GM23338 (cell line): ENCODE data around the gene PCDHA7. TPM values are rescaled to one million over a fixed set of nuclear protein-coding genes. Genes with fewer than 3 reads are reported as not detected.
A peak's percentile ranks its signal among the peaks of the same experiment; 100 is the strongest.

Experiments
- ATAC-seq: fragments of 200-7000 bp; cut with Tn5 transposase; 3 replicates; pipeline ENCODE4 v1.9.1; 2020
- DNase-seq: peaks from one replicate; pipeline ENCODE4 v3.0.0-alpha.2; 2015; ENCODE audit warnings: low spot score
- H2AFZ ChIP-seq: fragments of 200-600 bp; sonication (generic); 2 replicates; pipeline ENCODE4 v1.8.0; 2016; ENCODE audit warnings: antibody characterized with exemption, mild to moderate bottlenecking, moderate library complexity
- H3F3A ChIP-seq: fragments of 200-600 bp; sonication (generic); replicated peaks from 2 replicates; pipeline ENCODE4 v1.8.0; 2017; ENCODE audit warnings: antibody characterized with exemption, mixed run types, low read depth
- H3K27ac ChIP-seq: fragments of 200-600 bp; sonication (generic); 2 replicates; pipeline ENCODE4 v1.6.1; 2016; ENCODE audit warnings: low read depth
- H3K27me3 ChIP-seq: fragments of 200-600 bp; sonication (generic); 2 replicates; pipeline ENCODE4 v1.8.0; 2016; ENCODE audit warnings: mild to moderate bottlenecking, mixed run types, moderate library complexity; ENCODE audit not compliant: insufficient read depth
- H3K36me3 ChIP-seq: fragments of 200-600 bp; sonication (generic); 2 replicates; pipeline ENCODE4 v1.8.0; 2016; ENCODE audit warnings: mild to moderate bottlenecking; ENCODE audit not compliant: insufficient read depth
- H3K4me1 ChIP-seq: fragments of 200-600 bp; sonication (generic); 2 replicates; pipeline ENCODE4 v1.8.0; 2016; ENCODE audit warnings: mild to moderate bottlenecking, moderate library complexity; ENCODE audit not compliant: insufficient read depth
- H3K4me2 ChIP-seq: fragments of 200-600 bp; sonication (generic); 2 replicates; pipeline ENCODE4 v1.7.1; 2017; ENCODE audit warnings: mixed run types
- H3K4me3 ChIP-seq: fragments of 200-600 bp; sonication (generic); 2 replicates; pipeline ENCODE4 v1.6.1; 2016; ENCODE audit warnings: mixed run types
- H3K79me2 ChIP-seq: fragments of 200-600 bp; sonication (generic); replicated peaks from 2 replicates; pipeline ENCODE4 v1.8.0; 2017; ENCODE audit warnings: mild to moderate bottlenecking; ENCODE audit not compliant: insufficient read depth
- H3K9me2 ChIP-seq: fragments of 200-600 bp; sonication (generic); 2 replicates; pipeline ENCODE4 v1.8.0; 2017; ENCODE audit not compliant: insufficient read depth
- H4K20me1 ChIP-seq: fragments of 200-600 bp; sonication (generic); replicated peaks from 2 replicates; pipeline ENCODE4 v1.8.0; 2017; ENCODE audit warnings: mild to moderate bottlenecking; ENCODE audit not compliant: insufficient read depth
- H3K27ac Mint-ChIP-seq: 2 replicates; pipeline ENCODE4 v1.8.0; 2020; ENCODE audit warnings: inconsistent platforms, mild to moderate bottlenecking, moderate library complexity, mixed read lengths
- H3K27me3 Mint-ChIP-seq: 3 replicates; pipeline ENCODE4 v1.8.0; 2022; ENCODE audit warnings: low read depth, mild to moderate bottlenecking, moderate library complexity, mixed read lengths, inconsistent platforms; ENCODE audit not compliant: insufficient read depth, poor library complexity
- H3K36me3 Mint-ChIP-seq: 3 replicates; pipeline ENCODE4 v1.8.0; 2021; ENCODE audit warnings: low read depth, mild to moderate bottlenecking, inconsistent platforms, moderate library complexity, mixed read lengths
- H3K4me1 Mint-ChIP-seq: 3 replicates; pipeline ENCODE4 v1.8.0; 2020; ENCODE audit warnings: mild to moderate bottlenecking, inconsistent platforms, mixed read lengths
- H3K4me3 Mint-ChIP-seq: 3 replicates; pipeline ENCODE4 v1.8.0; 2021; ENCODE audit warnings: moderate library complexity, mild to moderate bottlenecking, inconsistent platforms, mixed read lengths
- H3K9me3 Mint-ChIP-seq: 3 replicates; pipeline ENCODE4 v1.8.0; 2020; ENCODE audit warnings: moderate library complexity, mild to moderate bottlenecking, inconsistent platforms, mixed read lengths
- STAT1 ChIP-seq: IDR thresholded peaks from one replicate; pipeline ENCODE4 v1.6.1; 2016; ENCODE audit warnings: antibody characterized with exemption; ENCODE audit not compliant: unreplicated experiment
- ZNF331 ChIP-seq: fragments of 250-450 bp; sonication (Bioruptor Pico); IDR thresholded peaks from 2 replicates; pipeline ENCODE4 v1.5.0; 2020; ENCODE audit warnings: low read depth, mild to moderate bottlenecking, moderate library complexity
- long read RNA-seq: library from polyadenylated mRNA; unstranded; transcript quantifications from one replicate; pipeline ENCODE4 v2.0.0, GENCODE V29; 2020; ENCODE audit not compliant: unreplicated experiment
- polyA plus RNA-seq: library from polyadenylated mRNA; unstranded; fragments of >200 nt; fragmentation: Nextera tagmentation; extraction: Ambion mirVana; gene quantifications from 2 replicates; pipeline ENCODE4 v1.2.1, GENCODE V29; 2016
- total RNA-seq: library from RNA; depleted of rRNA; stranded (reverse); fragments of >200 nt; shearing (Covaris generic); gene quantifications from 2 replicates; pipeline ENCODE4 v1.2.3, GENCODE V29; 2014; rRNA removed
- TF ChIP-seq, protein P1 (sequence below): fragments of 250-450 bp; sonication (Bioruptor Pico); IDR thresholded peaks from 2 replicates; pipeline ENCODE4 v1.5.0; 2020; ENCODE audit warnings: mild to moderate bottlenecking, moderate library complexity
- TF ChIP-seq, protein P2 (sequence below), 2 experiments: fragments of 200-600 bp in 1 of 2; sonication (generic) in 1 of 2; conservative IDR thresholded peaks; 2 replicates each; pipeline versions ENCODE4 v1.5.1 to v1.6.1; 2016 to 2017; ENCODE audit warnings: antibody characterized with exemption in 2 of 2, low read depth in 2 of 2, mild to moderate bottlenecking in 2 of 2, moderate library complexity in 1 of 2

Gene PCDHA7, protein sequence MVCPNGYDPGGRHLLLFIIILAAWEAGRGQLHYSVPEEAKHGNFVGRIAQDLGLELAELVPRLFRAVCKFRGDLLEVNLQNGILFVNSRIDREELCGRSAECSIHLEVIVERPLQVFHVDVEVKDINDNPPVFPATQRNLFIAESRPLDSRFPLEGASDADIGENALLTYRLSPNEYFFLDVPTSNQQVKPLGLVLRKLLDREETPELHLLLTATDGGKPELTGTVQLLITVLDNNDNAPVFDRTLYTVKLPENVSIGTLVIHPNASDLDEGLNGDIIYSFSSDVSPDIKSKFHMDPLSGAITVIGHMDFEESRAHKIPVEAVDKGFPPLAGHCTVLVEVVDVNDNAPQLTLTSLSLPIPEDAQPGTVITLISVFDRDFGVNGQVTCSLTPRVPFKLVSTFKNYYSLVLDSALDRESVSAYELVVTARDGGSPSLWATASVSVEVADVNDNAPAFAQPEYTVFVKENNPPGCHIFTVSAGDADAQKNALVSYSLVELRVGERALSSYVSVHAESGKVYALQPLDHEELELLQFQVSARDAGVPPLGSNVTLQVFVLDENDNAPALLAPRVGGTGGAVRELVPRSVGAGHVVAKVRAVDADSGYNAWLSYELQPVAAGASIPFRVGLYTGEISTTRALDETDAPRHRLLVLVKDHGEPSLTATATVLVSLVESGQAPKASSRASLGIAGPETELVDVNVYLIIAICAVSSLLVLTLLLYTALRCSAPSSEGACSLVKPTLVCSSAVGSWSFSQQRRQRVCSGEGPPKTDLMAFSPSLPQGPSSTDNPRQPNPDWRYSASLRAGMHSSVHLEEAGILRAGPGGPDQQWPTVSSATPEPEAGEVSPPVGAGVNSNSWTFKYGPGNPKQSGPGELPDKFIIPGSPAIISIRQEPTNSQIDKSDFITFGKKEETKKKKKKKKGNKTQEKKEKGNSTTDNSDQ
- total RNA-seq (6.9 and 8.7 TPM in 2 replicates), polyA plus RNA-seq (1.3 and 1.7 TPM in 2 replicates)
- long read RNA-seq, result 0 reads

DNA sequence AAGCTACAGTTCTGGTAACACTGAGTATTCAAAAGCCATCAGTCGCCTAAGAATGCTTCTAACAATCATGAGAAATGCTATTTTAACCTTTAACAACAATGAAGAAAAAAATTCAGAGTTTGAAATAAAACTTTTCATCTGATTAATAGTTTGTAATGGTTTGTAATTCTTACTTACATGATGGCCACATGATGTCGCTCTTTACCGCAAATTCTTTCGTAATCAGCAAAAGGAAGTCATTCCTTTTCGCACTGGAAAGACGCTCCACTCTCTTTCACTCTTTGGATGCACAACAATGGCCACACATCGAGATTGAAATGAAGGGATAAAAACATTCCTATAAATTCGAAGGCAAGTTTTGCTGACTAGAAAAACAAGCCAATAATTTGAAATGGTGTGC is at the start of gene PCDHA7:
PCDHA7 (plus strand) TSS at position 277 of the 400 bp plus-strand sequence; CDS start at position 392, 115 bp downstream.
- H3K4me1 Mint-ChIP-seq, result no peaks in the 10 kb centered on the region
- H3K27ac Mint-ChIP-seq, result peak within 1 kb of the TSS; percentile 51; the same call in 1 of the 2 replicates
- H3K27me3 ChIP-seq, result no peaks in the 10 kb centered on the region
- H3K27me3 Mint-ChIP-seq, result peaks cover 3% of the 10 kb centered on the region
- H3K9me2 ChIP-seq, result no peaks in the 10 kb centered on the region
- H3K36me3 ChIP-seq, result no peaks in the 10 kb centered on the region
- H3K9me3 Mint-ChIP-seq, result peaks cover 10% of the 10 kb centered on the region
- no peaks in the 10 kb centered on the region for H3K4me1 ChIP-seq
- ATAC-seq, result no peak; the same call in 1 of the 3 replicates
- H3K4me3 ChIP-seq, result peak within 1 kb of the TSS; percentile 62
- DNase-seq, result peak; percentile 73
- H3K79me2 ChIP-seq, result no peaks in the 10 kb centered on the region
- H3K4me3 Mint-ChIP-seq, result peak within 1 kb of the TSS; percentile 74
- H4K20me1 ChIP-seq, result no peaks in the 10 kb centered on the region; the same call in 1 of the 2 replicates
- peaks cover 28% of the 10 kb centered on the region; the same call in 2 of the 3 replicates for H3K36me3 Mint-ChIP-seq
- H3K27ac ChIP-seq, result peak within 1 kb of the TSS; percentile 3; the same call in 1 of the 2 replicates
- peak within 1 kb of the TSS; percentile 72 for H3K4me2 ChIP-seq
- H3F3A ChIP-seq, result no peaks in the 10 kb centered on the region
- TF ChIP-seq, protein P1, sequence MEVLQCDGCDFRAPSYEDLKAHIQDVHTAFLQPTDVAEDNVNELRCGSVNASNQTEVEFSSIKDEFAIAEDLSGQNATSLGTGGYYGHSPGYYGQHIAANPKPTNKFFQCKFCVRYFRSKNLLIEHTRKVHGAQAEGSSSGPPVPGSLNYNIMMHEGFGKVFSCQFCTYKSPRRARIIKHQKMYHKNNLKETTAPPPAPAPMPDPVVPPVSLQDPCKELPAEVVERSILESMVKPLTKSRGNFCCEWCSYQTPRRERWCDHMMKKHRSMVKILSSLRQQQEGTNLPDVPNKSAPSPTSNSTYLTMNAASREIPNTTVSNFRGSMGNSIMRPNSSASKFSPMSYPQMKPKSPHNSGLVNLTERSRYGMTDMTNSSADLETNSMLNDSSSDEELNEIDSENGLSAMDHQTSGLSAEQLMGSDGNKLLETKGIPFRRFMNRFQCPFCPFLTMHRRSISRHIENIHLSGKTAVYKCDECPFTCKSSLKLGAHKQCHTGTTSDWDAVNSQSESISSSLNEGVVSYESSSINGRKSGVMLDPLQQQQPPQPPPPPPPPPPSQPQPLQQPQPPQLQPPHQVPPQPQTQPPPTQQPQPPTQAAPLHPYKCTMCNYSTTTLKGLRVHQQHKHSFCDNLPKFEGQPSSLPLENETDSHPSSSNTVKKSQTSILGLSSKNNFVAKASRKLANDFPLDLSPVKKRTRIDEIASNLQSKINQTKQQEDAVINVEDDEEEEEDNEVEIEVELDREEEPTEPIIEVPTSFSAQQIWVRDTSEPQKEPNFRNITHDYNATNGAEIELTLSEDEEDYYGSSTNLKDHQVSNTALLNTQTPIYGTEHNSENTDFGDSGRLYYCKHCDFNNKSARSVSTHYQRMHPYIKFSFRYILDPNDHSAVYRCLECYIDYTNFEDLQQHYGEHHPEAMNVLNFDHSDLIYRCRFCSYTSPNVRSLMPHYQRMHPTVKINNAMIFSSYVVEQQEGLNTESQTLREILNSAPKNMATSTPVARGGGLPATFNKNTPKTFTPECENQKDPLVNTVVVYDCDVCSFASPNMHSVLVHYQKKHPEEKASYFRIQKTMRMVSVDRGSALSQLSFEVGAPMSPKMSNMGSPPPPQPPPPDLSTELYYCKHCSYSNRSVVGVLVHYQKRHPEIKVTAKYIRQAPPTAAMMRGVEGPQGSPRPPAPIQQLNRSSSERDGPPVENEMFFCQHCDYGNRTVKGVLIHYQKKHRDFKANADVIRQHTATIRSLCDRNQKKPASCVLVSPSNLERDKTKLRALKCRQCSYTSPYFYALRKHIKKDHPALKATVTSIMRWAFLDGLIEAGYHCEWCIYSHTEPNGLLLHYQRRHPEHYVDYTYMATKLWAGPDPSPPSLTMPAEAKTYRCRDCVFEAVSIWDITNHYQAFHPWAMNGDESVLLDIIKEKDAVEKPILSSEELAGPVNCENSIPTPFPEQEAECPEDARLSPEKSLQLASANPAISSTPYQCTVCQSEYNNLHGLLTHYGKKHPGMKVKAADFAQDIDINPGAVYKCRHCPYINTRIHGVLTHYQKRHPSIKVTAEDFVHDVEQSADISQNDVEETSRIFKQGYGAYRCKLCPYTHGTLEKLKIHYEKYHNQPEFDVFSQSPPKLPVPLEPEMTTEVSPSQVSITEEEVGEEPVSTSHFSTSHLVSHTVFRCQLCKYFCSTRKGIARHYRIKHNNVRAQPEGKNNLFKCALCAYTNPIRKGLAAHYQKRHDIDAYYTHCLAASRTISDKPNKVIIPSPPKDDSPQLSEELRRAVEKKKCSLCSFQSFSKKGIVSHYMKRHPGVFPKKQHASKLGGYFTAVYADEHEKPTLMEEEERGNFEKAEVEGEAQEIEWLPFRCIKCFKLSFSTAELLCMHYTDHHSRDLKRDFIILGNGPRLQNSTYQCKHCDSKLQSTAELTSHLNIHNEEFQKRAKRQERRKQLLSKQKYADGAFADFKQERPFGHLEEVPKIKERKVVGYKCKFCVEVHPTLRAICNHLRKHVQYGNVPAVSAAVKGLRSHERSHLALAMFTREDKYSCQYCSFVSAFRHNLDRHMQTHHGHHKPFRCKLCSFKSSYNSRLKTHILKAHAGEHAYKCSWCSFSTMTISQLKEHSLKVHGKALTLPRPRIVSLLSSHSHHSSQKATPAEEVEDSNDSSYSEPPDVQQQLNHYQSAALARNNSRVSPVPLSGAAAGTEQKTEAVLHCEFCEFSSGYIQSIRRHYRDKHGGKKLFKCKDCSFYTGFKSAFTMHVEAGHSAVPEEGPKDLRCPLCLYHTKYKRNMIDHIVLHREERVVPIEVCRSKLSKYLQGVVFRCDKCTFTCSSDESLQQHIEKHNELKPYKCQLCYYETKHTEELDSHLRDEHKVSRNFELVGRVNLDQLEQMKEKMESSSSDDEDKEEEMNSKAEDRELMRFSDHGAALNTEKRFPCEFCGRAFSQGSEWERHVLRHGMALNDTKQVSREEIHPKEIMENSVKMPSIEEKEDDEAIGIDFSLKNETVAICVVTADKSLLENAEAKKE, result no peak
- TF ChIP-seq, protein P2, sequence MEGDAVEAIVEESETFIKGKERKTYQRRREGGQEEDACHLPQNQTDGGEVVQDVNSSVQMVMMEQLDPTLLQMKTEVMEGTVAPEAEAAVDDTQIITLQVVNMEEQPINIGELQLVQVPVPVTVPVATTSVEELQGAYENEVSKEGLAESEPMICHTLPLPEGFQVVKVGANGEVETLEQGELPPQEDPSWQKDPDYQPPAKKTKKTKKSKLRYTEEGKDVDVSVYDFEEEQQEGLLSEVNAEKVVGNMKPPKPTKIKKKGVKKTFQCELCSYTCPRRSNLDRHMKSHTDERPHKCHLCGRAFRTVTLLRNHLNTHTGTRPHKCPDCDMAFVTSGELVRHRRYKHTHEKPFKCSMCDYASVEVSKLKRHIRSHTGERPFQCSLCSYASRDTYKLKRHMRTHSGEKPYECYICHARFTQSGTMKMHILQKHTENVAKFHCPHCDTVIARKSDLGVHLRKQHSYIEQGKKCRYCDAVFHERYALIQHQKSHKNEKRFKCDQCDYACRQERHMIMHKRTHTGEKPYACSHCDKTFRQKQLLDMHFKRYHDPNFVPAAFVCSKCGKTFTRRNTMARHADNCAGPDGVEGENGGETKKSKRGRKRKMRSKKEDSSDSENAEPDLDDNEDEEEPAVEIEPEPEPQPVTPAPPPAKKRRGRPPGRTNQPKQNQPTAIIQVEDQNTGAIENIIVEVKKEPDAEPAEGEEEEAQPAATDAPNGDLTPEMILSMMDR (conservative IDR thresholded peaks at IDR 0.05; ENCODE audit: low read depth in 2 of 2), result peak; percentile 64 to 72
- no peak for TF ChIP-seq ZNF331 (CRISPR knock-in tag)
- TF ChIP-seq STAT1, result no peak
- H2AFZ ChIP-seq, result peak within 1 kb of the TSS; percentile 2; the same call in 1 of the 2 replicates
